H1 (cell line): ENCODE results near the gene MAPK4. TPM values are rescaled to one million over a fixed set of nuclear protein-coding genes. Genes with fewer than 3 reads are reported as not detected.

Experiments used
- CTCF ChIA-PET: fragments of 300-600 bp; sonication (Branson Sonifier 250); formaldehyde crosslinking; loops from one replicate; lab custom pipeline; 2021; ENCODE audit not compliant: partially characterized antibody; lab: Charles Lee
- POLR2A ChIA-PET: fragments of 300-600 bp; sonication (Branson Sonifier 250); formaldehyde crosslinking; loops from one replicate; lab custom pipeline; 2021; ENCODE audit warnings: inconsistent platforms; ENCODE audit not compliant: partially characterized antibody; lab: Charles Lee
- DNase-seq, 2 experiments: peaks; one replicate each; pipeline versions ENCODE4 v3.0.0 to v3.0.0-alpha.2; 2010 to 2022; ENCODE audit warnings: low spot score in 2 of 2, low read depth in 1 of 2, mixed read lengths in 1 of 2
- FAIRE-seq: peaks from 2 replicates; lab custom pipeline; 2011; peaks lifted over from hg19 to GRCh38; lab: Jason Lieb, UNC
- H2AFZ ChIP-seq: 2 replicates; pipeline ENCODE4 v1.8.1; 2012; ENCODE audit warnings: low read length, inconsistent platforms
- H2AK5ac ChIP-seq: 2 replicates; pipeline ENCODE4 v1.6.1; 2013; ENCODE audit warnings: low read depth, low read length
- H2BK120ac ChIP-seq: replicated peaks from 2 replicates; pipeline ENCODE3; 2013; ENCODE audit warnings: low read depth, low read length, inconsistent platforms
- H2BK12ac ChIP-seq: 2 replicates; pipeline ENCODE4 v1.6.1; 2013; ENCODE audit warnings: low read depth, low read length
- H2BK15ac ChIP-seq: 2 replicates; pipeline ENCODE4 v1.6.1; 2013; ENCODE audit warnings: low read length
- H2BK20ac ChIP-seq: 2 replicates; pipeline ENCODE4 v1.6.1; 2013; ENCODE audit warnings: low read length
- H2BK5ac ChIP-seq: 2 replicates; pipeline ENCODE4 v1.6.1; 2013; ENCODE audit warnings: low read depth, low read length
- H3K14ac ChIP-seq: 2 replicates; pipeline ENCODE4 v1.6.1; 2013; ENCODE audit warnings: inconsistent platforms; ENCODE audit not compliant: insufficient read length
- H3K18ac ChIP-seq: 2 replicates; pipeline ENCODE4 v1.6.1; 2013; ENCODE audit warnings: low read length; ENCODE audit errors: extremely low read depth
- H3K23ac ChIP-seq: 2 replicates; pipeline ENCODE4 v1.6.1; 2013; ENCODE audit warnings: inconsistent platforms; ENCODE audit not compliant: insufficient read length
- H3K23me2 ChIP-seq: 2 replicates; pipeline ENCODE4 v1.6.1; 2013; ENCODE audit warnings: low read depth, low read length
- H3K27ac ChIP-seq: 2 replicates; pipeline ENCODE4 v1.6.1; 2011; ENCODE audit warnings: low read depth, low read length, inconsistent platforms
- H3K27me3 ChIP-seq, 4 experiments: replicated peaks in 1 of 4; 1 replicate in 1 of 4; 2 replicates in 3 of 4; pipeline versions ENCODE4 v1.6.1 to v1.8.1; 2011 to 2013; ENCODE audit warnings: low read length in 3 of 4, mild to moderate bottlenecking in 3 of 4, inconsistent platforms in 2 of 4, mixed read lengths in 2 of 4, moderate library complexity in 1 of 4; ENCODE audit not compliant: control insufficient read depth in 3 of 4, insufficient read depth in 3 of 4; ENCODE audit errors: extremely low read depth in 1 of 4
- H3K36me3 ChIP-seq, 4 experiments: 2 replicates each; pipeline versions ENCODE4 v1.6.1 to v1.8.1; 2011 to 2013; ENCODE audit warnings: mild to moderate bottlenecking in 4 of 4, low read length in 3 of 4, moderate library complexity in 2 of 4, control low read depth in 1 of 4, inconsistent platforms in 1 of 4; ENCODE audit not compliant: insufficient read depth in 4 of 4, control insufficient read depth in 2 of 4
- H3K4ac ChIP-seq: replicated peaks from 2 replicates; pipeline ENCODE3; 2013; ENCODE audit warnings: low read length, low read depth, mixed read lengths, inconsistent platforms; ENCODE audit not compliant: insufficient read length
- H3K4me1 ChIP-seq, 4 experiments: replicated peaks in 1 of 4; 1 replicate in 1 of 4; 2 replicates in 3 of 4; pipeline versions ENCODE4 v1.6.1 to v1.8.1; 2011 to 2013; ENCODE audit warnings: low read length in 3 of 4, inconsistent platforms in 2 of 4, mixed read lengths in 1 of 4; ENCODE audit not compliant: insufficient read depth in 4 of 4, control insufficient read depth in 3 of 4
- H3K4me2 ChIP-seq, 2 experiments: 2 replicates each; pipeline versions ENCODE4 v1.6.1 to v1.8.1; 2011 to 2013; ENCODE audit warnings: low read depth in 2 of 2, low read length in 2 of 2, control low read depth in 1 of 2, inconsistent platforms in 1 of 2, mild to moderate bottlenecking in 1 of 2; ENCODE audit not compliant: insufficient read depth in 1 of 2
- H3K4me3 ChIP-seq, 4 experiments: fragments of 200-600, 300-600 bp in 1 of 4; sonication (generic), shearing (Covaris generic), sonication (Bioruptor Twin) in 1 of 4; 2 replicates each; pipeline versions ENCODE4 v1.5.1 to v1.8.1; 2011 to 2016; ENCODE audit warnings: low read length in 4 of 4, low read depth in 3 of 4, control low read depth in 2 of 4, inconsistent platforms in 2 of 4, mild to moderate bottlenecking in 2 of 4, mixed read lengths in 1 of 4, moderate library complexity in 1 of 4; ENCODE audit not compliant: insufficient read depth in 2 of 4; ENCODE audit errors: extremely low read depth in 1 of 4
- H3K56ac ChIP-seq: replicated peaks from 2 replicates; pipeline ENCODE3; 2013; ENCODE audit warnings: low read depth, mild to moderate bottlenecking, mixed read lengths, low read length, inconsistent platforms; ENCODE audit not compliant: insufficient read length
- H3K79me1 ChIP-seq: 2 replicates; pipeline ENCODE4 v1.6.1; 2013; ENCODE audit warnings: low read depth, low read length, control low read depth
- H3K79me2 ChIP-seq, 2 experiments: 2 replicates each; pipeline versions ENCODE4 v1.6.1 to v1.8.1; 2012 to 2013; ENCODE audit warnings: low read length in 2 of 2, mild to moderate bottlenecking in 2 of 2, inconsistent platforms in 1 of 2; ENCODE audit not compliant: insufficient read depth in 2 of 2, control insufficient read depth in 1 of 2
- H3K9ac ChIP-seq, 4 experiments: replicated peaks in 1 of 4; 1 replicate in 1 of 4; 2 replicates in 3 of 4; pipeline versions ENCODE4 v1.6.1 to v1.8.1; 2011 to 2013; ENCODE audit warnings: low read depth in 3 of 4, low read length in 3 of 4, control low read depth in 2 of 4, mild to moderate bottlenecking in 2 of 4, moderate library complexity in 2 of 4, inconsistent platforms in 1 of 4; ENCODE audit errors: extremely low read depth in 1 of 4
- H3K9me3 ChIP-seq, 2 experiments: 2 replicates each; pipeline versions ENCODE4 v1.6.1 to v1.8.1; 2012 to 2013; ENCODE audit warnings: mild to moderate bottlenecking in 2 of 2, moderate library complexity in 2 of 2, control low read depth in 1 of 2, inconsistent platforms in 1 of 2, low read depth in 1 of 2, low read length in 1 of 2, mixed read lengths in 1 of 2; ENCODE audit not compliant: insufficient read depth in 2 of 2
- H4K20me1 ChIP-seq, 2 experiments: replicated peaks in 1 of 2; 2 replicates each; pipeline versions ENCODE3 to v1.8.1; 2011 to 2013; ENCODE audit warnings: inconsistent platforms in 2 of 2, low read length in 2 of 2, mild to moderate bottlenecking in 1 of 2; ENCODE audit not compliant: insufficient read depth in 2 of 2, control insufficient read depth in 1 of 2
- H4K5ac ChIP-seq: 2 replicates; pipeline ENCODE4 v1.6.1; 2013; ENCODE audit warnings: low read length, low read depth, mixed read lengths, inconsistent platforms; ENCODE audit not compliant: insufficient read length
- H4K8ac ChIP-seq: 2 replicates; pipeline ENCODE4 v1.8.0; 2013; ENCODE audit warnings: mild to moderate bottlenecking, moderate library complexity, low read length, inconsistent platforms; ENCODE audit not compliant: insufficient read depth; ENCODE audit errors: extremely low read depth
- H4K91ac ChIP-seq: replicated peaks from 2 replicates; pipeline ENCODE3; 2013; ENCODE audit warnings: low read length, mixed read lengths, inconsistent platforms; ENCODE audit not compliant: insufficient read length
- ASH2L ChIP-seq: fragments of 200-600, 300-600 bp; sonication (generic); IDR thresholded peaks from one replicate; pipeline ENCODE4 v1.7.1; 2017; ENCODE audit warnings: low read length
- ATF2 ChIP-seq: IDR thresholded peaks from 2 replicates; pipeline ENCODE4 v1.6.1; 2012; ENCODE audit warnings: low read length, inconsistent platforms
- CTCF ChIP-seq, 3 experiments: IDR thresholded peaks; 1 replicate in 2 of 3; 2 replicates in 1 of 3; pipeline versions ENCODE4 v1.5.1 to v1.6.1; 2011; ENCODE audit warnings: low read length in 3 of 3, mild to moderate bottlenecking in 3 of 3, inconsistent platforms in 2 of 3, low read depth in 1 of 3, moderate library complexity in 1 of 3; ENCODE audit not compliant: insufficient read depth in 1 of 3; ENCODE audit errors: control extremely low read depth in 1 of 3
- EGR1 ChIP-seq: IDR thresholded peaks from 2 replicates; pipeline ENCODE4 v1.6.1; 2011; ENCODE audit warnings: low read depth, low read length, borderline replicate concordance
- FOSL1 ChIP-seq: IDR thresholded peaks from 2 replicates; pipeline ENCODE4 v1.6.1; 2011; ENCODE audit warnings: mild to moderate bottlenecking, low read depth, low read length, moderate library complexity; ENCODE audit not compliant: insufficient read depth
- MAX ChIP-seq: IDR thresholded peaks from 2 replicates; pipeline ENCODE4 v1.6.1; 2012; ENCODE audit warnings: inconsistent platforms
- NRF1 ChIP-seq: IDR thresholded peaks from 2 replicates; pipeline ENCODE4 v1.6.1; 2011; ENCODE audit warnings: mild to moderate bottlenecking, low read depth, low read length, improper control_type of control experiment
- POLR2AphosphoS5 ChIP-seq: IDR thresholded peaks from 2 replicates; pipeline ENCODE4 v1.6.1; 2011; ENCODE audit warnings: low read depth, low read length
- SIRT6 ChIP-seq: IDR thresholded peaks from one replicate; pipeline ENCODE4 v1.7.1; 2012; ENCODE audit warnings: low read length, inconsistent platforms
- TCF12 ChIP-seq: IDR thresholded peaks from 2 replicates; pipeline ENCODE4 v1.6.1; 2011; ENCODE audit warnings: low read depth, mild to moderate bottlenecking, low read length
- WGBS, 2 experiments: shearing (Covaris generic) in 1 of 2; methylation state at CpG; one replicate each; pipeline versions ENCODE4 v1.1.6 to v1.1.7; 2013 to 2015; ENCODE audit warnings: low lambda C conversion rate in 2 of 2, mixed read lengths in 2 of 2, inconsistent platforms in 1 of 2, low coverage in 1 of 2, missing lambda C conversion rate in 1 of 2; ENCODE audit not compliant: insufficient replicate concordance in 2 of 2, insufficient coverage in 1 of 2, insufficient read length in 1 of 2; ENCODE audit errors: extremely low coverage in 1 of 2, missing lambda C conversion rate in 1 of 2; 5-methylcytosine and 5-hydroxymethylcytosine counted together
- polyA plus RNA-seq, 7 experiments: library from polyadenylated mRNA; depleted of rRNA in 3 of 7; stranded (reverse) in 5 of 7; unstranded in 2 of 7; fragments of >200 nt in 5 of 7; fragments of 200-250 nt in 2 of 7; gene quantifications; 1 replicate in 5 of 7; 2 replicates in 1 of 7; 4 replicates in 1 of 7; pipeline versions ENCODE4 v1.2.1 to v1.2.3, GENCODE V29; 2011 to 2013; ENCODE audit warnings: missing spikeins in 2 of 7, mixed read lengths in 2 of 7
- total RNA-seq: library from RNA; stranded (reverse); fragmentation: NEBNext Ultra II Directional; extraction: Animal tissue kit (Norgen Biotek cat#: 25700); gene quantifications from 2 replicates; pipeline ENCODE4 v1.2.1, GENCODE V29; 2021

The MAPK4 gene
- total and polyA plus RNA-seq, 2 of the 8 experiments (the other 6 are each of a cell fraction or from before 2014, with no cell fraction given): 3.2 to 3.7 TPM

DNA sequence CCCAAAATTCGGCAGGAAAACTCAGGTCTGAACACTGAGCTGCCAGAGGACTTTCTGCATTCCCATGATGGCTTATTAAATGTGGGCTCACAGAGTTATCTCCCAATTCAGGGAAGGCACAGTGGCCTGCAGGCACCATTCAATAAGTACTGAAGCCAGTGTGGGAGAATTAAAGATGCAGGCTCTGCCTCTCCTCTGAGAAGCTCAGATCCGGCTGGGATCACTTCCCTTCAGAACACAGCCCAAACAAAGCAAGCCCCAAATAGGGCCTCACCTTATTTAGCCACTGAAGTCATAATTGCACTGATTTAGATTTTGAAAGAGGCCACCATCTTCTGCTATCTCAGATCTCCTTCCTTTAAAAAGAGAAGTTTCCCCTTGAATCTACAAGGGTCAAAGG lies 94.3 kb downstream of the MAPK4 start:
- Histone ChIP-seq H3K27me3 (no peaks in the 10 kb centered on the region; a peak in 1 of 7 replicates), H3K14ac (no peak overlapping the region), H3K9ac (no peak overlapping the region), H2AK5ac (no peak overlapping the region), H2BK20ac (no peak overlapping the region), H3K4me2 (no peak overlapping the region), H4K5ac (no peak overlapping the region), H4K20me1 (no peaks in the 10 kb centered on the region), H4K8ac (no peak overlapping the region), H3K9me3 (0 out of 4 replicates have a peak, but pooled peaks cover 0 to 4% of the 10 kb centered on the region in 2 experiments), H2AFZ (no peak overlapping the region), H3K79me1 (no peaks in the 10 kb centered on the region), H3K23ac (no peak overlapping the region), H3K56ac (no peak overlapping the region), H3K27ac (no peak overlapping the region), H3K36me3 (no peaks in the 10 kb centered on the region), H3K23me2 (no peaks in the 10 kb centered on the region), H2BK12ac (no peak overlapping the region), H2BK5ac (no peak overlapping the region), H3K4ac (no peak overlapping the region), H4K91ac (no peak overlapping the region), H3K79me2 (no peaks in the 10 kb centered on the region), H3K18ac (no peak overlapping the region), H2BK15ac (no peak overlapping the region), H3K4me1 (no peaks in the 10 kb centered on the region), H2BK120ac (no peak overlapping the region), H3K4me3 (no peak overlapping the region)
- WGBS, 2 experiments: 92% methylated on average over 2 of the region's 2 CpGs; no CpG with 5 or more reads in 1 of the 2 experiments
- POLR2A ChIA-PET: interaction anchor here (1.1 kb wide), 1 partner anchor 9 kb away, joined by 6 read pairs; no protein-coding TSS in a partner anchor
- no peak for DNase-seq
- no peak for FAIRE-seq
- CTCF ChIA-PET: interaction anchor here (1.1 to 2.8 kb wide), 5 partner anchors 9 to 25 kb away, joined by 3 to 9 read pairs (median 5); no protein-coding TSS in a partner anchor
- no peak for TF ChIP-seq POLR2AphosphoS5
- no peak for TF ChIP-seq MAX
- TF ChIP-seq EGR1: no peak
- TF ChIP-seq CTCF (IDR thresholded peaks at IDR 0.05; ENCODE audit: control extremely low read depth in 1 of 3, insufficient read depth in 1 of 3, low read depth in 1 of 3, low read length in 3 of 3): no peak
- TF ChIP-seq ASH2L: no peak
- TF ChIP-seq ATF2: no peak
- TF ChIP-seq NRF1: no peak
- no peak for TF ChIP-seq SIRT6
- no peak for TF ChIP-seq TCF12
- TF ChIP-seq FOSL1: no peak
